SK-N-MC (cell line): ENCODE measurements around the gene SPEM3.

Experiments used
- DNase-seq: peaks from one replicate; pipeline ENCODE4 v3.0.0-alpha.2; 2011; ENCODE audit warnings: low read depth, low spot score
- H3K27ac ChIP-seq: fragments of 200-600 bp; sonication (generic); 2 replicates; pipeline ENCODE4 v1.5.1; 2016; ENCODE audit warnings: mixed run types
- H3K36me3 ChIP-seq: fragments of 200-600 bp; sonication (generic); 2 replicates; pipeline ENCODE4 v1.6.1; 2017; ENCODE audit warnings: antibody characterized with exemption, low read length, mixed read lengths; ENCODE audit not compliant: insufficient read depth
- H3K4me3 ChIP-seq: fragments of 200-600 bp; sonication (generic); 2 replicates; pipeline ENCODE4 v1.5.1; 2016
- H3K9ac ChIP-seq: fragments of 200-600 bp; sonication (generic); 2 replicates; pipeline ENCODE4 v1.8.0; 2017; ENCODE audit warnings: mixed run types, mixed read lengths; ENCODE audit not compliant: insufficient read length
- H3K9me3 ChIP-seq: fragments of 200-600 bp; sonication (generic); 2 replicates; pipeline ENCODE4 v1.6.1; 2017; ENCODE audit warnings: low read depth, mild to moderate bottlenecking, antibody characterized with exemption, low read length, moderate library complexity, mixed read lengths
- EZH2 ChIP-seq: fragments of 200-600 bp; sonication (generic); IDR thresholded peaks from one replicate; pipeline ENCODE4 v1.6.1; 2017; ENCODE audit warnings: antibody characterized with exemption
- FOXP2 ChIP-seq: optimal IDR thresholded peaks from 2 replicates; pipeline ENCODE3; 2011; ENCODE audit warnings: mild to moderate bottlenecking, moderate library complexity; ENCODE audit not compliant: insufficient read depth; ENCODE audit errors: extremely low read length, control extremely low read depth
- POLR2AphosphoS5 ChIP-seq: IDR thresholded peaks from 2 replicates; pipeline ENCODE4 v1.6.1; 2012; ENCODE audit warnings: mild to moderate bottlenecking, low read depth, low read length, borderline replicate concordance

Gene SPEM3

DNA sequence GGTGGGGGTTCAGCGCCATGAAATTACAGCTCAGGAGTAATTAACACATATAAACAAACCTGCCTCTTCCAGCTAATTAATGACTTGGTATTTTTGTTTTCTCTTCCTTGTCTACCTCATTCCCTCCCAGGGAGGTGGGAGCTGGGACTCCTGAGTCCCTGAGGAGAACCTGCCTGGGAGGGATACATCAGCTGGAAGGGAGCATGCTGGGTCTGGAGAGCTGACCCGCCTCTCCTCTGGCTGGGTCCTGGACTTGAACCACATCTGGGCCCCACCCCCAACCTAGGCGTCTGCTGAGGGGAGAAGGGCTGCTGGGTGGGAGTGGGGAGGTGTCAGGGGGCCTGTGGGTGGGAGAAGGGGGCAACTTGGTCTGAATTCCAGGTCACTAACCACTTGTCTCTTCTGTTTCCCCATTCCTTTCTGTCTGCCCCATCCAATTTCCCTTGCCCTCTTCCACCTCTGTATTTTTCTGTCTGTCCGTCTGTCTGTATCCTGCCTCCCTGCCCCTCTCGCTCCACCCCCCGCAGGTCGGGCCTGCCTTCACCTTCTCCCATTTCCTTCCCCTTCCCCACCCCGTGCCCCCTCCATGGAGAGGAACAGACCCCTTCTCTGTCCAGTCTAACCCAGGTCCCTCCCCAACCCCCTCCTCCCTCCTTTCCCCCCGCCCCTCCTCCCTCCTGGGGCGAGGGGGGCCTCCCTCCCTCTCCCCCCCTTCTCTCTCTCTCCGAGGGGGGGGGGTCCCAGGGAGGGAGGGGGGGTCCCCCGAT lies 21.0 kb upstream of the SPEM3 start, which contains the start of gene NLGN2:
Gene NLGN2, plus strand, starts transcription at position 361 of the 767 bp plus-strand sequence. CDS start 411 bp downstream, outside the sequence.
- no peak within 1 kb of the TSS for H3K9ac ChIP-seq
- H3K36me3 ChIP-seq, result 0 out of 2 replicates have a peak, but pooled peaks cover 5% of the 10 kb centered on the region
- no peak within 1 kb of the TSS for H3K4me3 ChIP-seq
- H3K9me3 ChIP-seq, result no peaks in the 10 kb centered on the region
- DNase-seq, result no peak
- TF ChIP-seq FOXP2, result no peak
- no peak for TF ChIP-seq EZH2
- no peak for TF ChIP-seq POLR2AphosphoS5
- H3K27ac ChIP-seq, result no peak within 1 kb of the TSS

GRCh38 chr17:7408252-7408727 lies 20.4 kb upstream of the SPEM3 start:
- no peak for TF ChIP-seq POLR2AphosphoS5
- no peak for TF ChIP-seq EZH2
- no peak for TF ChIP-seq FOXP2
- 0 out of 2 replicates have a peak, but pooled peaks cover 5% of the 10 kb centered on the region for H3K36me3 ChIP-seq
- DNase-seq, result no peak
- H3K9ac ChIP-seq, result no peak overlapping the region
- H3K4me3 ChIP-seq, result no peak overlapping the region
- H3K27ac ChIP-seq, result no peak overlapping the region
- H3K9me3 ChIP-seq, result no peaks in the 10 kb centered on the region

DNA sequence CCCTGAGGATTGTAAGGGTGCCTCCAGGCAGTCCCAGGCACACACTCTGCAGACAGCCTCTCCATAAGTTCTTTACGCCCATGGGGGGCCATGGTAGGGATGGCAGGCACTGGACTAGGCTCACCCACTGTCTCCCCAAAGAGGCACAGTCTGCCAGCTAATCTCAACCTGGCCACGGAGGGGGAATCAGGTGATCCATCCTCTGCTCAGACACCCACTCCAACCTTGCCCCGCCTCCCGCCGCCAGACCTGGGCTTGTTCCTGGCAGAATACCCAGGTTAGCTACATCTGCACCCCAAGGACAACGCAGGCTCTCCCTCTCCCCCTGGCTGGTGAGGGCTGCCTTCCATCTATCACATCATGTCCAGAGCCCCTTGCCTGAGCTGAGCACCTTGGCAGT lies 19.8 kb upstream of the SPEM3 start:
- DNase-seq, result no peak
- TF ChIP-seq POLR2AphosphoS5 (no peak), FOXP2 (no peak), EZH2 (no peak)
- Histone ChIP-seq H3K36me3 (0 out of 2 replicates have a peak, but pooled peaks cover 5% of the 10 kb centered on the region), H3K9ac (no peak overlapping the region), H3K9me3 (no peaks in the 10 kb centered on the region), H3K4me3 (no peak overlapping the region), H3K27ac (no peak overlapping the region)

DNA sequence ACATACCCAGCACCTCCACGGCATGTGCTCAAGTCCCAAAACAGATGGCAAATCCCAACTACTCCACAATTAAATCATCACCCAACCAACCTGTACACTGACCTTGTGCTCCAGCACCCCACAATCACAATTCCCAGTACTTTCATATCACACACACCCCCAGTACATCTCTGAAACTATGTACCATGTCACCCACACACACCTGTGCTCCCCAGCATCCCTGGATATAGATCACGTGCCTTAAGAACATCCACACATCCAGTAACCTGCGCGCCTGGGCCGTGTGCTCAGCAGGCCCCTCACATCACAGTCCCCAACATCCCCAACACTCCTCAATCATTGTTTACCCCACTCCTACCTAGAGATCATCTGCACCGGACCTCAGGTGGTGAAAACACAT lies 18.9 kb upstream of the SPEM3 start:
- Histone ChIP-seq H3K36me3 (0 out of 2 replicates have a peak, but pooled peaks cover 5% of the 10 kb centered on the region), H3K27ac (no peak overlapping the region), H3K9me3 (no peaks in the 10 kb centered on the region), H3K9ac (no peak overlapping the region), H3K4me3 (no peak overlapping the region)
- DNase-seq, result no peak
- TF ChIP-seq POLR2AphosphoS5, result no peak
- no peak for TF ChIP-seq FOXP2
- TF ChIP-seq EZH2, result no peak

- Histone ChIP-seq H3K4me3 (no peak overlapping the region), H3K9ac (no peak overlapping the region), H3K36me3 (peaks cover 5% of the 10 kb centered on the region; the same call in 1 of the 2 replicates), H3K27ac (no peak overlapping the region), H3K9me3 (no peaks in the 10 kb centered on the region)
- TF ChIP-seq EZH2 (no peak), POLR2AphosphoS5 (no peak), FOXP2 (no peak)
- DNase-seq, result no peak
Measured at GRCh38 chr17:7410634-7411426, 17.8 kb upstream of the SPEM3 start.

- Histone ChIP-seq H3K9ac (no peak overlapping the region), H3K27ac (no peak overlapping the region), H3K9me3 (no peaks in the 10 kb centered on the region), H3K4me3 (no peak overlapping the region), H3K36me3 (peaks cover 5% of the 10 kb centered on the region; the same call in 1 of the 2 replicates)
- no peak for DNase-seq
- no peak for TF ChIP-seq EZH2
- no peak for TF ChIP-seq FOXP2
- no peak for TF ChIP-seq POLR2AphosphoS5
Measured at GRCh38 chr17:7411427-7411750, 17.3 kb upstream of the SPEM3 start.

GRCh38 chr17:7413346-7413985 lies 15.2 kb upstream of the SPEM3 start:
- H3K9ac ChIP-seq, result no peak overlapping the region

More at GRCh38 chr17:7413346-7413985, 15.2 kb upstream of the SPEM3 start:
- peaks cover 5% of the 10 kb centered on the region; the same call in 1 of the 2 replicates for H3K36me3 ChIP-seq
- no peak overlapping the region for H3K4me3 ChIP-seq
- TF ChIP-seq FOXP2, result no peak
- TF ChIP-seq POLR2AphosphoS5, result no peak
- TF ChIP-seq EZH2, result no peak
- no peaks in the 10 kb centered on the region for H3K9me3 ChIP-seq
- DNase-seq, result no peak
- H3K27ac ChIP-seq, result no peak overlapping the region
